GM19193 (cell line): Measurements from ENCODE around the gene DDT.
"Not testable (repeated sequence)": the region's sequence is repeated elsewhere in the genome, so short reads cannot be mapped to it uniquely, and the experiment has no call there.

ENCODE experiments used
- POLR2A ChIP-seq: IDR thresholded peaks from 4 replicates; pipeline ENCODE4 v1.6.1; 2011; ENCODE audit not compliant: insufficient read depth, insufficient read length; ENCODE audit errors: extremely low read depth

The DDT gene

DNA sequence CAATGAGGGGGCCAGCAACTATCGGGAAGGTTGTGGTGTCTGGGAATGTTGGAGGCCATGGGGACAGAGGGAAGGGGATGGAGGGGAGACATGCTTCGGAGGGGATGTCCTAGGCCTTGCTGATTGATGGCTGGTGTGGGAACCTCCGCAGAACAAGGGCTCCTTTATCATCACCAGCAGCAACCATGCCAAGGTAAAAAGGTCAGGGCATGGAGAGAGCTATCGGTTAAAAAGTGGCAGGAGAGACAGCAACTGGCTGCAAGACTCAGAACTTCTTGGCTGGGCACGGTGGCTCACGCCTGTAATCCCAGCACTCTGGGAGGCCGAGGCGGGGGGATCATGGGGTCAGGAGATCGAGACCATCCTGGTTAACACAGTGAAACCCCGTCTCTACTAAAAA is 28.0 kb upstream of the DDT start:
- no peak for TF ChIP-seq POLR2A

DNA sequence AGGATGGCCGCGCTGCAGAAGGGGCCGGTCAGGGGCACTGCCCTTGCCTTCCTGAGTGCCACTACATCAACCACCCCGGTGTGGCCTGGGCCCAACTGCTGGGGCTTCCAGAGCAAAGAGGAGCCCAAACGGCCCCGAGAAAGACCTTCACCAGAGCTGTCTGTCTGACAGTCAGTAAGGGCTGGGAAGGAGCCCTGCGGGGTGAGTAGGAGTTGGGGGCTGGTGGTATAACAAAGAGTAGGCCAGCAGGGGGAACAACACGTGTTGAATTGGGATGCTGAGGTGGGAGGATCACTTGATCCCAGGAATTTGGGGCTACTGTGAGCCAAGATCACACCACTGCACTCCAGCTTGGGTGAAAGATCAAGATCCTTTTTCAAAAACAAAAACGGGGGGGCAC is 27.1 kb upstream of the DDT start:
- no peak for TF ChIP-seq POLR2A

DNA sequence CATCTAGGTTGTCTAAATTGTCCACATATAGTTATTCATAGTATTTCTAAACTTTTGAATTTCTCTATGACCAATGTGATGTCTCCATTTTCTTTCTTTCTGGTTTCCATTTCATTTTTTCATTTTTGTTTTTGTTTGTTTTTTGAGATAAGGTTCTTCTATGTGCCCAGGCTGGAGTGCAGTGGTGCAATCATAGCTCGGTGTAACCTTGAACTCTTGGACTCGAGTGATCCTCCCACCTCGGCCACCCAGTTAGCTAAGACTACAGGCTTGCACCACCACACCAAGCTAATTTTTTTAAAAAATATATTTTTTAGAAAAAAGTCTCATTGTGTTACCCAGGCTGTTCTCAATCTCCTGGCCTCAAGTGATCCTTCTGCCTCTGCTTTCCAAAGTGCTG is 22.9 kb upstream of the DDT start:
- TF ChIP-seq POLR2A = no peak

DNA sequence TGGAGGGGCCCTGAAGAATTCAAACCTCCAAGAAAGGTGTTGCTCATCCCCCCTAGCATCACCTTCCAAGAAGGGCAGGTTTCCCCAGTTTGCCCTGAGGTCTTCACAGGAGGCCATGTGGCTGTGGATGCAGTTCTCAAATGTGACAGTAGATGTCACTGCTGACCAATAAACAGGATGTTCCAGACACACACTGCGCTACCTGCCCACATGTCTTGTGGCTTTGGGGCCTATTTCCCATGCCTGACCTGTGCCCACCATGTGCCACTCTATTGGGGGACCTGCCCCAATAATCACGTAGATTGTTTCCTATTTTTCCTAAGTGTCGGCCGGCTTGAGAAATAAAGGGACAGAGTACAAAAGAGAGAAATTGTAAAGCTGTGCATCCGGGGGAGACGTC is 10.2 kb upstream of the DDT start:
- TF ChIP-seq POLR2A = no peak

DNA sequence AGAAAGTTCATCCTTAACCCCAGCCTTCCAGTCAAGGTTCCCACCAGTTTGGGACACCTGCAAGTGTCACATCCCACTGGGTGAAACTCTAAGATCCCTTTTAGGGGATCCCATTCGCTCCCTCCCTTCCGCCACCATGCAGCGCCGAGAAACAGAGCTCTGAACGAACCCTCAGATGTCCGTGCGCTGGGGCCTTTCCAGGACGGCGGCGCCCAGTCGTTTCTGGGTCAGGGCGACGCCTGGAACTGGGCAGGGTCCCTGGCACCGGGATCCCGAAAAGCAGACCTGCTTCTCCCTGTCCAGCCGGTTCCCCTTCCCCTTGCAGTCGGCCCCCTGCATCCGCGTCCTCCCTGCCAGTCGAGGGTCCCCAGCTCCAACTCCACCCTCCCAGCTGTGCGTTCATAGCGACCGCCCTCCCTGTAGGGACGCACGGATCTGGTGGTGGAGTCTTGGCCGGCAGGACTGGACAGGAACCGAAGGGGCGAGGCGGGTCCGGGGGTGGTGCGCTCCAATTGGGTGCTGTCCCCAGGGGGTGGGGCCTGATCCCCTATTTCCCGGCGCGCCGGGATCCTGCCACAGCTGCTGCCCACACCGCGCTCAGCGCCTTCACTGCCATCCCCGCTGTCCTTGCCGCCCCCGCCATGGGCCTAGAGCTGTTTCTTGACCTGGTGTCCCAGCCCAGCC is 5.5 kb upstream of the DDT start, which contains the start of gene GSTT2:
TSS of gene GSTT2 (plus strand) at position 578 of the 684 bp plus-strand sequence.
- not testable (repeated sequence) for TF ChIP-seq POLR2A

DNA sequence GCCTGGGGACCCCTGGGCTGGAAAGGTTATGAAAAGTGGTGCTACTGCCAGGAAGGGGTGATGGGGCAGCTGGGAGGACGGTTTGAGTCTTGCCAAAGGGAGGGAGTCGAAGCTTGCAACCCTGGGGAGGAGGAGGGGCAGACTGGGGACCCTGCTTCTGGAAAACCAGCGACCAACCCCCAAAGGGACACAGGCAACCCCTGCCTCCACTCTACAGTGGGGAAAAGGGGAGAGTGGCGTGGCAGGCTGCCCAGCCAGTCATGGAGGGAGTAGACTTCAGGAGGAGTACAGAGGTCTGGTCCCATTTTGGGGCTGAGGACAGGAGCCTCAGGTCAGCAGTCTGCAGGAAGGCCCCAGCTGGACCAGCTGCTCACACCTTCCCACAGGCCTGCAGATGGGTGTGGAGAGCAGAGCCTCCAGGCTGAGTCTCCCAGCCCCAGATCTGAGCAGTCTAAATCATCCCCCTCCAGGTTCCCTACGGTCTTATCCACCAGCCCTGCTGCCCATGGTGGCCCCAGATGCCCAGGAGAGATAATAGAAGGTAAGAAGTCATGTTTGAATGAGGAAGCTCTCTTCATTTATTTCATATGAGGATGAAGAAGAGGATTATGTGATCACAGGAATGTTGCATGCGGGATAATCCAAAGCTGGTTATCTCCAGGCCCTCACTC is 3.3 kb downstream of the DDT start:
- peak; percentile 28 for TF ChIP-seq POLR2A

DNA sequence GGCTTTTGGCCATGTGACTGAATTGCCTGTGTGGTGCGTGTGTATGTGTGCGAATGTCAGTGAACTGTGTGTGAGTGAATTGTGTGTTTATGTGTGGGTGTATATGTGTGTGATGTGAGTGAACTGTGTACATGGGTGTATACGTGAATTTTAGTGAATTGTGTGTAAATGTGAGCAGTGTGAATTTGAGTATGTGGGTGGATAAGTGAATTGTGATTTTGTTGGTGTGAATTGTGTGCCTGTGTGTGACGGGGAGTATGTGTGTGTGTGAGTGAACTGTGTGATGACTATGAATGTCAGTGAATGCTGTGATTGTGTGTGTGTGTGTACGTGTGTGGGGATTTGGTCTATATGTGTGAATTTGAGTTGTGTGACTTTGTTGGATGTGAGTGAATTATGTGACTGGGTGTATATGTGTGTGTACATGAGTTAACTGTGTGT is 4.0 kb downstream of the DDT start:
- TF ChIP-seq POLR2A = no peak

DNA sequence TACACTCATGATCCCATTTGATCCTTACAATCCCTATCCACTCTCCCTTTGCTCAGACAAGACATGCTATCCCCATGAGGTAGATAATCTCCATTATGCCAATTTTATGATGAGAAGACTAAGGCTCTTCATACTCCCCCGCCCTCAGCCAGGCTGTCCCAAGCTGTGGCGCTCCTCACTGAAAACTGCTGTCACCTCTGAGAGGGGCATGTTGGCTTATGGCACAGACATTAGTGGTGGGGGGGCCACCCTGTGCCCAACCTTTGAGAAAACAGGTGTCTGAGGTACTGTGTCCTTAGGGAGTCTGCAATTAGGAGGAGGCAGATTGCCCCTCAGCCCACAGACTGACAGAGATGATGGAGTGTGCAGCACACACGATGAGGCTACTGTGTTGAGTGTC is 5.2 kb downstream of the DDT start:
- no peak for TF ChIP-seq POLR2A

DNA sequence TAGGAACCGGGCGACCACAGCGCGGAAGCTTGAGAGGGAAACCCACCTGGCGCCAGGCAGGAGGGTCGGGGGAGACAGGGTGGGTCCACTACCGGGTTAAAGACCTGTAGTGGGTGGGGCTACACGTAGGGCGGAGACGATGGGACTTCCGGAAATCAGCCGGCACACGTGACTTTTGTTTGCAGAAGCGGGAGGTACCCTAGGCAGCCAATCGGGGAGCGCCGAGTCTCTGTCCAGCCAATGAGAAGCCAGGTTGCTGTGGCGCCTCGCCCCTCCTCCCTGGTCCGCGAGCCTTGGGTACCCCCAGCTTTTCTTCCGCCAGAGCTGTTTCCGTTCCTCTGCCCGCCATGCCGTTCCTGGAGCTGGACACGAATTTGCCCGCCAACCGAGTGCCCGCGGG is 7.7 kb downstream of the DDT start, which contains the start of gene DDTL:
TSS of gene DDTL (plus strand) at position 321 of the 400 bp plus-strand sequence. CDS start at position 348, 27 bp downstream.
- TF ChIP-seq POLR2A = not testable (repeated sequence)

DNA sequence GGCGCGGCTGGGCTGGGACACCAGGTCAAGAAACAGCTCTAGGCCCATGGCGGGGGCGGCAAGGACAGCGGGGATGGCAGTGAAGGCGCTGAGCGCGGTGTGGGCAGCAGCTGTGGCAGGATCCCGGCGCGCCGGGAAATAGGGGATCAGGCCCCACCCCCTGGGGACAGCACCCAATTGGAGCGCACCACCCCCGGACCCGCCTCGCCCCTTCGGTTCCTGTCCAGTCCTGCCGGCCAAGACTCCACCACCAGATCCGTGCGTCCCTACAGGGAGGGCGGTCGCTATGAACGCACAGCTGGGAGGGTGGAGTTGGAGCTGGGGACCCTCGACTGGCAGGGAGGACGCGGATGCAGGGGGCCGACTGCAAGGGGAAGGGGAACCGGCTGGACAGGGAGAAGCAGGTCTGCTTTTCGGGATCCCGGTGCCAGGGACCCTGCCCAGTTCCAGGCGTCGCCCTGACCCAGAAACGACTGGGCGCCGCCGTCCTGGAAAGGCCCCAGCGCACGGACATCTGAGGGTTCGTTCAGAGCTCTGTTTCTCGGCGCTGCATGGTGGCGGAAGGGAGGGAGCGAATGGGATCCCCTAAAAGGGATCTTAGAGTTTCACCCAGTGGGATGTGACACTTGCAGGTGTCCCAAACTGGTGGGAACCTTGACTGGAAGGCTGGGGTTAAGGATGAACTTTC is 13.0 kb downstream of the DDT start, which contains the start of gene GSTT2B:
TSS of gene GSTT2B (minus strand) at position 112 of the 688 bp plus-strand sequence. CDS start at position 48, 64 bp downstream.
- TF ChIP-seq POLR2A = not testable (repeated sequence)

DNA sequence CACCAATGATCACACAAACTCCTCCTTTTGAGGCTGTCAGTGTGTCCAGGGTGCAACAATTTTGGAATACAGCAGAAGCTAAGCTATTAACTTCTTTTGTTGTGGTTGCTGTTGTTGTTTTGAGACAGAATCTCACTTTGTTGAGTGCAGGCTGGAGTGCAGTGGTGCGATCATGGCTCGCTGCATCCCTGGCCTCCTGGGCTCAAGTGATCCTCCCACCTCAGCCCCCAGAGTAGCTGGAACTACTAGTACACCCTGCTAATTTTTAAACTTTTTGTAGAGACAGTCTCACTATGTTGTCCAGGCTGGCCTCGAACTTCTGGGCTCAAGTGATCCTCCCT is 35.3 kb downstream of the DDT start:
- TF ChIP-seq POLR2A = no peak

DNA sequence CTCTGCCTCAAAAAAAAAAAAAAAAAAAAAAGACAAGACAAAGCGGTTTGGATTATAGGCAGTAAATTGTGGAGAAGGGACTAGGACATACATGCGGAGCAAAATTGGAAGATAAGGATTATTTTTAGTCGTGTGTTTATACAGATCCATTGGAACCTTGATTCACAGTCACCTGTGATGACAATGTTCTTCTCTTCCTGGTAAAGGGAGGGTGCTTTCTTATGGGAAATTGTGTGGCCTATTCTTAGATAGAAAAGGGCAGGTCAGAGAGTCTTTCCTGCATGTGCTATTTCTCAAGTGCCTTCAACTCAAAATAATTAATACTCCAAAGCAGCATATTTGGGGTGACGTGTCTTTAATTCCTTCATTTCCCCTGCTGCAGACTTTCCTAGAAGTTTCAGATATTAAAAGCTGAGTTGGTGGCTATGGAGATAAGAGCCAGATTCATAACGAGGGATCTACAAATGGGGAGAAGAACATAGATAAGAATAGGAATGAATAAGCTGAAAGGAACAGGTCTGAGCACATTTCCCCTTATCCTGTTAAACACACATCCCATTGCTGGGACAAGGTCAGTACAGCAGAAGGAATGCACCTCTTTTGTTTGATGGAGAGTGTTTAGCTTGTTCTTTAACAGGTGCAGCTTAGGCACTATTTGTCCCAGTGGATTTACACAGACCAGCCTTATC is 35.8 kb downstream of the DDT start:
- TF ChIP-seq POLR2A = no peak

DNA sequence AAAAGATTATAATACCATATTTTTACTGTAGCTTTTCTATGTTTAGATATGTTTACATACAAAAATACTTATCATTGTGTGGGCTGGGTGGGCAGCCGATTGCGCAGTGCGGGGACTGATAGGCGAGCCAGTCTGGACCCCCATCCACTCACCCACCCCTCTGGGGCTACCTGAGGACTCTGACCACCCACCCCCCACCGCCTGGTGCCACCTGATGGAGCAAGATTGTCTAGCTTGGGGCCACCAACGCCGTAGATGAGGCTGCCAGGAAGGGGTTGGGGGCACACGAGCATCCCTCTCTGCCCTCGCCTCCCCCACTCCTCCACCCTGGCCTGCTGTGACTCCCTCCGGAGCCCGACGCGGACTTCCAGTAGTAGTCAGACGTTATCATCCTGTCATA is 47.7 kb downstream of the DDT start:
- no peak for TF ChIP-seq POLR2A

DNA sequence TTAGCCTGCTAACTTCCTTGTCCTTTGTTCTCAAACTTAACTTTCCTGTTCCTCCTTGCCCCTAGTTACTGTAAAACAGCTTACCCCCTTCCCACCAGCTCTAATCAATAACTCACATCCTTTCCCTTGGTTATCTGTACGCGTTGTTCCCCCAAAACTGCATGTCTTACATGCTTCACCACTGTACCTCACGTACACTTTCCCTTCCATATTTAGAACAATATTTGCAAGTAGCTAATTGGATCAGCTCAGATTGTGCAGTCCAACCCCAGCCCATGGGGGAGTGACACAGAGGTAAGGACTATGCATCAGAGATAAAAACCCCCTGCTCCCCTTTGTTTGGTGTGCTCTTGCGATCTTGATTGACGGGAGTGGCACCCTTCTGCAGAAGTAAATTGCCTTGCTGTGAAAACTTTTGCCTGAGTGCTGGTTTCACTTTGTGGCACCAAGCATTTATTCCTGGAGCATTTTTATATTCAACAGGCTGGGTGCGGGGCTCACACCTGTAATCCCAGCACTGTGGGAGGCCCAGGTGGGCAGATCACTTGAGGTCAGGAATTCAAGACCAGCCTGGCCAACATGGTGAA is 49.1 kb downstream of the DDT start:
- TF ChIP-seq POLR2A = no peak

DNA sequence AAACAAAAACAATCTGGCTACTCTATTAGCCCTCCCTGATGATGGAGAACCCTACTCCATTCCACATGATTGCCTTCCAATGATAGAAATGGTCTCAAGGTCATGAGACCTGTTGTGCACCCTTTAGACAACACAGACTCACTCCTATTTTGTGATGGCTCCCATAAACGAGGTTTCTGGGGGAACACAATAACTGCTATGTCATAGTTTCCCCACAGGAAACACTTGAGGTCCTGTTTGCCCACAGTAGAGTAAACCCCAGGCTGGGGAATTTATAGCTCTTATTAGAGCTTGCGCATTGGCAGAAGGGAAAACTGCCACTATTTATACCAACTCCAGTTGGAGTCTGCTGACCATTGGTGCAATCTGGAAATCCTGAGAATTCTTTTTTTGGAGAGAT is 51.3 kb downstream of the DDT start:
- no peak for TF ChIP-seq POLR2A
